CD4-positive, alpha-beta T cell (primary cell): ENCODE results near the gene DYNLL2. TPM values are rescaled to one million over a fixed set of nuclear protein-coding genes. Genes with fewer than 3 reads are reported as not detected.

Experiments used
- ATAC-seq: fragments of 200-7000 bp; cut with Tn5 transposase; one replicate; pipeline ENCODE4 v1.10.0; 2022; ENCODE audit warnings: mild to moderate bottlenecking; ENCODE audit not compliant: poor library complexity
- CTCF ChIA-PET: fragments of 350-600 bp; sonication (Branson Sonifier 250); formaldehyde crosslinking; loops from one replicate; lab custom pipeline; 2021; ENCODE audit warnings: antibody characterized with exemption, inconsistent platforms; lab: Charles Lee
- POLR2A ChIA-PET: fragments of 350-600 bp; sonication (Branson Sonifier 250); formaldehyde crosslinking; loops from one replicate; lab custom pipeline; 2021; ENCODE audit warnings: antibody characterized with exemption, inconsistent platforms; lab: Charles Lee
- DNase-seq, 14 experiments: peaks; one replicate each; pipeline ENCODE4 v3.0.0-alpha.2; 2013 to 2020; ENCODE audit warnings: mixed read lengths in 2 of 14
- H3K27ac ChIP-seq, 2 donors: one replicate each; pipeline versions ENCODE4 v1.5.1 to v1.7.0; 2013; ENCODE audit warnings: low read length in 2 of 2, low read depth in 1 of 2, mild to moderate bottlenecking in 1 of 2
- H3K27me3 ChIP-seq, 2 experiments: 1 replicate in 1 of 2; 2 replicates in 1 of 2; pipeline versions ENCODE4 v1.6.1 to v1.7.0; 2013; ENCODE audit warnings: low read length in 2 of 2, control low read depth in 1 of 2, mild to moderate bottlenecking in 1 of 2, moderate library complexity in 1 of 2; ENCODE audit not compliant: insufficient read depth in 2 of 2, control insufficient read depth in 1 of 2
- H3K36me3 ChIP-seq: one replicate; pipeline ENCODE4 v1.6.1; 2013; ENCODE audit warnings: low read length, control low read depth; ENCODE audit not compliant: insufficient read depth
- H3K4me1 ChIP-seq: one replicate; pipeline ENCODE4 v1.6.1; 2013; ENCODE audit warnings: low read length, control low read depth; ENCODE audit not compliant: insufficient read depth
- H3K4me3 ChIP-seq: one replicate; pipeline ENCODE4 v1.5.1; 2013; ENCODE audit warnings: mild to moderate bottlenecking, low read length, moderate library complexity
- H3K9me3 ChIP-seq, 2 experiments: 1 replicate in 1 of 2; 2 replicates in 1 of 2; pipeline versions ENCODE4 v1.6.1 to v1.7.0; 2013; ENCODE audit warnings: low read length in 2 of 2, mild to moderate bottlenecking in 2 of 2, control low read depth in 1 of 2, moderate library complexity in 1 of 2; ENCODE audit not compliant: control insufficient read depth in 1 of 2, insufficient read depth in 1 of 2
- H3K27ac Mint-ChIP-seq: one replicate; pipeline ENCODE4 v1.8.0; 2020; ENCODE audit warnings: mixed read lengths
- H3K27me3 Mint-ChIP-seq: one replicate; pipeline ENCODE4 v1.8.0; 2021; ENCODE audit warnings: mixed read lengths
- H3K36me3 Mint-ChIP-seq: one replicate; pipeline ENCODE4 v1.8.0; 2021; ENCODE audit warnings: low read depth, mixed read lengths
- H3K4me1 Mint-ChIP-seq: one replicate; pipeline ENCODE4 v1.8.0; 2021; ENCODE audit warnings: low read depth, mixed read lengths
- H3K4me3 Mint-ChIP-seq: one replicate; pipeline ENCODE4 v1.8.0; 2020; ENCODE audit warnings: mild to moderate bottlenecking, mixed read lengths
- H3K9me3 Mint-ChIP-seq: one replicate; pipeline ENCODE4 v1.8.0; 2020; ENCODE audit warnings: mixed read lengths
- intact Hi-C, 2 experiments: fragments of 100-400 bp; cut with DNase I in 1 of 2; cut with micrococcal nuclease in 1 of 2; formaldehyde crosslinking; loops; one replicate each; pipeline versions ENCODE4 v1.15.1 to v1.9.0; 2023 to 2025; cut with DNase I, micrococcal nuclease
- total RNA-seq, 174 experiments: library from RNA in 2 of 174; stranded (reverse) in 2 of 174; gene quantifications; one replicate each; pipeline ENCODE4 v1.2.3 and lab custom pipeline; 2021 to 2026
- TF ChIP-seq, protein P1 (sequence below): fragments of 200-600 bp; IDR thresholded peaks from one replicate; pipeline ENCODE4 v1.8.0; 2022; ENCODE audit warnings: antibody characterized with exemption, mild to moderate bottlenecking

The DYNLL2 gene
- total RNA-seq, 2 experiments from 2014 or later: 30.9 to 32.2 TPM

GRCh38 chr17:58092797-58093385, 9.7 kb downstream of the DYNLL2 start:
- intact Hi-C loops: no loop called here
- H3K9me3 ChIP-seq: no peaks in the 10 kb centered on the region
- Mint-ChIP-seq H3K36me3 (peaks cover 69% of the 10 kb centered on the region), H3K27ac (peak overlapping the region; percentile 6), H3K4me3 (no peak overlapping the region), H3K4me1 (peaks cover 25% of the 10 kb centered on the region), H3K27me3 (no peaks in the 10 kb centered on the region), H3K9me3 (no peaks in the 10 kb centered on the region)
- DNase-seq (peak in 1 of 14 experiments; percentile 24), ATAC-seq (no peak)
- H3K36me3 ChIP-seq: peaks cover 61% of the 10 kb centered on the region
- no peak overlapping the region for H3K4me3 ChIP-seq
- ChIA-PET CTCF (no interaction called here), POLR2A (interaction anchor here (0.9 kb wide), 1 partner anchor 9 kb away, joined by 3 read pairs; no protein-coding TSS in a partner anchor)
- no peaks in the 10 kb centered on the region for H3K27me3 ChIP-seq
- no peak overlapping the region for H3K27ac ChIP-seq
- TF ChIP-seq, protein P1, sequence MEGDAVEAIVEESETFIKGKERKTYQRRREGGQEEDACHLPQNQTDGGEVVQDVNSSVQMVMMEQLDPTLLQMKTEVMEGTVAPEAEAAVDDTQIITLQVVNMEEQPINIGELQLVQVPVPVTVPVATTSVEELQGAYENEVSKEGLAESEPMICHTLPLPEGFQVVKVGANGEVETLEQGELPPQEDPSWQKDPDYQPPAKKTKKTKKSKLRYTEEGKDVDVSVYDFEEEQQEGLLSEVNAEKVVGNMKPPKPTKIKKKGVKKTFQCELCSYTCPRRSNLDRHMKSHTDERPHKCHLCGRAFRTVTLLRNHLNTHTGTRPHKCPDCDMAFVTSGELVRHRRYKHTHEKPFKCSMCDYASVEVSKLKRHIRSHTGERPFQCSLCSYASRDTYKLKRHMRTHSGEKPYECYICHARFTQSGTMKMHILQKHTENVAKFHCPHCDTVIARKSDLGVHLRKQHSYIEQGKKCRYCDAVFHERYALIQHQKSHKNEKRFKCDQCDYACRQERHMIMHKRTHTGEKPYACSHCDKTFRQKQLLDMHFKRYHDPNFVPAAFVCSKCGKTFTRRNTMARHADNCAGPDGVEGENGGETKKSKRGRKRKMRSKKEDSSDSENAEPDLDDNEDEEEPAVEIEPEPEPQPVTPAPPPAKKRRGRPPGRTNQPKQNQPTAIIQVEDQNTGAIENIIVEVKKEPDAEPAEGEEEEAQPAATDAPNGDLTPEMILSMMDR: no peak
- peaks cover 18% of the 10 kb centered on the region for H3K4me1 ChIP-seq

- intact Hi-C loops: no loop called here
- Histone ChIP-seq H3K27ac (no peak overlapping the region), H3K36me3 (peaks cover 49% of the 10 kb centered on the region), H3K9me3 (no peaks in the 10 kb centered on the region), H3K27me3 (no peaks in the 10 kb centered on the region), H3K4me1 (peaks cover 5% of the 10 kb centered on the region), H3K4me3 (no peak overlapping the region)
- Mint-ChIP-seq H3K4me1 (peaks cover 13% of the 10 kb centered on the region), H3K36me3 (peaks cover 57% of the 10 kb centered on the region), H3K4me3 (no peak overlapping the region), H3K27ac (no peak overlapping the region), H3K9me3 (no peaks in the 10 kb centered on the region), H3K27me3 (no peaks in the 10 kb centered on the region)
- POLR2A ChIA-PET: no interaction called here
- TF ChIP-seq, protein P1: no peak
- CTCF ChIA-PET: interaction anchor here (1.1 kb wide), 1 partner anchor 19 kb away, joined by 3 read pairs; no protein-coding TSS in a partner anchor
- ATAC-seq (no peak), DNase-seq (no peak)
Observed at GRCh38 chr17:58094118-58094517, 10.9 kb downstream of the DYNLL2 start.

DNA sequence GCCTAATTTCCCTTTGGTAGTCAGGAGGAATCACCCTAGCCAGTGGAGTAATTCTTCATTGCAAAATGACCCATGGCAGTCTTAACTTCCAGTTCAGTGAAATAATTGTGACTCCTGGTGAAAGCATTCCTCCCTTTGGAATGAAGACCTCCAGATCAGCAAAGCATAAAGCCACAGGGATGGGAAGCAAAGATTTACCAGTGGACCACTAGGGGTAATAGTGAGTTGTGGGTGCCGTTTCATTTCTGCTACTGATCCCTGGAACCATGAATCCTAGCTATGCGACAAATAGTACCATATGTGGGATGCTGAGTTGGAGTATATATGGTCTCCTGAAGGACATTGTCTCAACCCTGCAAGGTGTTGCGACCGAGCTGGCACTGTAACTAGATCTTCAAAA, 13.7 kb downstream of the DYNLL2 start:
- DNase-seq: no peak
- Histone ChIP-seq H3K27me3 (no peaks in the 10 kb centered on the region), H3K36me3 (peaks cover 22% of the 10 kb centered on the region), H3K4me3 (no peak overlapping the region), H3K27ac (no peak overlapping the region), H3K9me3 (no peaks in the 10 kb centered on the region), H3K4me1 (no peaks in the 10 kb centered on the region)
- POLR2A ChIA-PET: interaction anchor here (0.6 to 1.2 kb wide), 2 partner anchors 14 to 242 kb away, joined by 4 read pairs; partner anchors contain the start of gene DYNLL2
- no peaks in the 10 kb centered on the region for H3K9me3 Mint-ChIP-seq
- peaks cover 29% of the 10 kb centered on the region for H3K36me3 Mint-ChIP-seq
- TF ChIP-seq, protein P1: no peak
- no peak for ATAC-seq
- H3K4me1 Mint-ChIP-seq: no peaks in the 10 kb centered on the region
- H3K27ac Mint-ChIP-seq: no peak overlapping the region
- CTCF ChIA-PET: no interaction called here
- no peak overlapping the region for H3K4me3 Mint-ChIP-seq
- no peaks in the 10 kb centered on the region for H3K27me3 Mint-ChIP-seq
- intact Hi-C loops: no loop called here
